Activated naive CD4-positive, alpha-beta T cell treated with Interleukin-2 at 50 U/mL for 16 hours (primary cell): ENCODE results near the gene KANK2.
"Not testable (repeated sequence)": the region's sequence is repeated elsewhere in the genome, so short reads cannot be mapped to it uniquely, and the experiment has no call there.

ENCODE experiments used
- DNase-seq: peaks from one replicate; pipeline ENCODE4 v3.0.0-alpha.2; 2020

Gene KANK2

GRCh38 chr19:11195681-11196080, 1.7 kb downstream of the KANK2 start:
- no peak for DNase-seq

- no peak for DNase-seq
These were observed 2.4 kb downstream of the KANK2 start for GRCh38 chr19:11194656-11195558.

GRCh38 chr19:11194173-11194572, 3.2 kb downstream of the KANK2 start:
- DNase-seq, result no peak

GRCh38 chr19:11192957-11193939, 4.1 kb downstream of the KANK2 start:
- no peak for DNase-seq

GRCh38 chr19:11191934-11192333, 5.4 kb downstream of the KANK2 start:
- DNase-seq, result no peak

GRCh38 chr19:11191273-11191755, 6.0 kb downstream of the KANK2 start:
- DNase-seq, result no peak

GRCh38 chr19:11190501-11190900, 6.8 kb downstream of the KANK2 start:
- no peak for DNase-seq

- no peak for DNase-seq
These were observed 9.9 kb downstream of the KANK2 start for GRCh38 chr19:11187441-11187840.

- DNase-seq, result no peak
These were observed 14.4 kb downstream of the KANK2 start for GRCh38 chr19:11182994-11183393.

- DNase-seq, result no peak
These were observed 15.9 kb downstream of the KANK2 start for GRCh38 chr19:11181488-11181887.

GRCh38 chr19:11180975-11181374, 16.4 kb downstream of the KANK2 start:
- DNase-seq, result not testable (repeated sequence)

- DNase-seq, result no peak
These were observed 17.0 kb downstream of the KANK2 start for GRCh38 chr19:11180346-11180745.

- no peak for DNase-seq
These were observed 17.5 kb downstream of the KANK2 start for GRCh38 chr19:11179716-11180297.

- not testable (repeated sequence) for DNase-seq
These were observed 18.2 kb downstream of the KANK2 start for GRCh38 chr19:11179145-11179465.

- DNase-seq, result no peak
These were observed 19.8 kb downstream of the KANK2 start for GRCh38 chr19:11177592-11177991.

- DNase-seq, result no peak
These were observed 20.7 kb downstream of the KANK2 start for GRCh38 chr19:11176466-11177193.

GRCh38 chr19:11175920-11176319, 21.4 kb downstream of the KANK2 start:
- no peak for DNase-seq

- no peak for DNase-seq
These were observed 23.0 kb downstream of the KANK2 start for GRCh38 chr19:11174336-11174735.

GRCh38 chr19:11173516-11174155, 23.7 kb downstream of the KANK2 start:
- no peak for DNase-seq

GRCh38 chr19:11172576-11172975, 24.8 kb downstream of the KANK2 start:
- DNase-seq, result no peak

- DNase-seq, result no peak
These were observed 26.2 kb downstream of the KANK2 start for GRCh38 chr19:11171144-11171543.
